Measurements from ENCODE around the gene MRPL20.
"Not testable (repeated sequence)": the region's sequence is repeated elsewhere in the genome, so short reads cannot be mapped to it uniquely, and the experiment has no call there.

The MRPL20 gene

GRCh38 chr1:1390675-1391074 lies 16.4 kb downstream of the MRPL20 start:
- in situ Hi-C loops (cut with MboI; ENCODE audit: low sequenced_read_pairs): no loop called here

DNA sequence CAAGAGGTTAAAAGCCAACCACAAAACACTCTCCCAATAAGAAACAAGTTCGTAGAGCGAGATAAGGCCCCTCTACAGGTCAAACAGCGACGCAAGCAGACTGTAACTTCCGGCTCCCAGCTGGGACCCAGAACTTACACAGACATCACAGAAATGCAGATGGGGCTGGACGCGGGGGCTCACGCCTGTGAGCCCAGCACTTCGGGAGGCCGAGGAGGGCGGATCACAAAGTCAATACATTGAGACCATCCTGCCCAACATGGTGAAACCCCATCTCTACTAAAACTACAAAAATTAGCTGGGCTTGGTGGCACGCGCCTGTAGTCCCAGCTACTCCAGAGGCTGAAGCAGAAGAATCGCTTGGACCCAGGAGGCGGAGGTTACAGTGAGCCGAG lies 19.0 kb downstream of the MRPL20 start:
- in situ Hi-C loops (cut with MboI; ENCODE audit: low sequenced_read_pairs): no loop called here

DNA sequence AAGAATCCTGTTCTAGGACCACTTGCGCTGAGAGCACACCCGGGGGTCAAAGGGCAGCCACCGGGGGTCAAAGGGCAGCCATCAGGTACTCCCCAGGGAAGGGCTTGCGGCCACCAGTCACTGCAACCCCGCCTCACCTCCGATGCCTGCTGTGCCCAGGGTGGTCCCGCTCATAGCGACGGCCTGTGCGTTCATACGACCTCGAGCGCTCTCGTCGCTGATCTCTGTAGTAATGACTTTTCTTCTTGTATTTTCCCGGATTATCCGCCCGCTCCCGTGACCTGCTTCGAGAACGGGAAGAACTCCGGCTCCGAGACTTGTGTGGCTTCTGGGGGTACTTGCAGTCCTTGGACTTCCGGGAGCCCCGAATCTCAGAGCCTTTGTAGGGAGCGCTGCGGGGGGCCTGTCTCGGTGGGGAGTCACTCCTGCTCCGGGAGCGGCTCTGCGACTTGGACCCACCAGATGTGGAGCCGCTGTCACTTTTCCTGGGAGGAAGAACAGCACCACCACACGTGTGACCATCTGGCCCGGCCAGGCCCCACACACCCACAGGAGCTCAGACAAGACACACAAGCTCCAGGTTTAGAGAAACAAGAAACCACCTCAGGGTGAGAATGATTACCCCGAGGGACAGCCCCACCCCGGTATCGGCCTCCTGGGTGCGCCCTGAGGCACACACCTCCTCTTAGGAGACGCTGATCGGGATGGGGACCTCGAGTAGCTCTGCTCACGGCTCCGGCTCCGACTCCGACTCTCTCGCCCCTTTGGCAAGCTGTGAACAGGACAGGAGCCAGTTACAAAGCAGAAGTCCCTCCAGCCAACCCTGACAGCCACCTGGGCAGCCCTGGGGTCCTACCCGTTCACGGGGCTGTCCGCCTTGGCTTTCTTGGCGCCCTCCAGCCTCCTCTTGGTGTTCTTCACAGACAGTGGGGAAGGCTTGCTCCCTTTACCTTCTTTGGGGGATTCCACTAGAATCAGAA lies 19.7 kb downstream of the MRPL20 start:
- in situ Hi-C loops (cut with MboI; ENCODE audit: low sequenced_read_pairs): no loop called here

DNA sequence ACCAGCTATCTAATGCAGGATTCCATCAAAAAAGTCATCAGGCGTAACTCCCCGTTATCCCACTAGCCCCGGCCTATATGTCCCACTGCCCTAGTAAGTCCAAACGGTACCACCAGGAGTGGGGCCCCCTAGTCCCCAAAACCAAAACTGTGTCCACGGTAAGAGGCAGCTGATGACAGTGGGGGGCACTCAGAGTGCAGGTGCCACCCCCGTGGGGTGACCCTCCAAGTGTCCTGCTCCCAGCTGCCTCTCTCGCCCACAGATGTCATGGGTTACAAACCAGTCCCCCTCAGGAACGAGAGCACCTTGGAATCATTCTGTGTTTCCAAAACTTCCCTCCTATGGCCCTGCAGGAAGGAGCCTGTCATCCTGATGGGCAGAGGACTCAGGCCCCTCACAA lies 21.2 kb downstream of the MRPL20 start:
- in situ Hi-C loops (cut with MboI; ENCODE audit: low sequenced_read_pairs): no loop called here

DNA sequence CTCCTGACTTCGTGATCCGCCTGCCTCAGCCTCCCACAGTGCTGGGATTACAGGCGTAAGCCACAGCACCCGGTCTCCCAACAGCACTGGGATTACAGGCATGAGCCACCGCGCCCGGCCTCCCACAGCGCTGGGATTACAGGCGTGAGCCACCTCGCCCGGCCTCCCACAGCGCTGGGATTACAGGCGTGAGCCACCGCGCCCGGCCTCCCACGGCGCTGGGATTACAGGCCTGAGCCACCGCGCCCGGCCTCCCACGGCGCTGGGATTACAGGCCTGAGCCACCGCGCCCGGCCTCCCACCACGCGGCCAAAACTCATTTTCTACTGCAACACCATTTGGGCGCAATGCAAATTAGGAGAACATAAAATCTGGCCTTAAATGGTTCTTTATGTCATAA lies 21.8 kb downstream of the MRPL20 start:
- in situ Hi-C loops (cut with MboI; ENCODE audit: low sequenced_read_pairs): not testable (repeated sequence)

DNA sequence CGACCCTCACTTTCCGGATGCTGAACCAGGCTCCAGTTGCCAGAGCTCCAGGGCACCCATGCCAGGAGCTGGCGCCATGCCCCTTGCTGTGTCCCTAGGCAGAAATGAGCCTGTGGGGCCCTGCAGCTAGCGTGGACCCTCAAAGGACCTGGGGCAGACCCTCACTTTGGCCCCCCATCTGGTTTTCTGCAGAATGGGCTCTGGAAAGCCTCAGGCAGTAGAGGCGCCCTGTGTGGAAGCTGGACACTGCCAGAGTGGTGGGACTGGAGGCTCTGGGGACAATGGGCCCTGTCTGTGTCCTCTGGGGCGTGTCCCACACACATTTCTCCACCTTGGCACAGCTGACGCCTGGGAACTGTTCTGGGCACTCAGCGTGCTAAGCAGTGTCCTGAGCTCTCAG lies 25.8 kb downstream of the MRPL20 start:
- in situ Hi-C loops (cut with MboI; ENCODE audit: low sequenced_read_pairs): no loop called here

DNA sequence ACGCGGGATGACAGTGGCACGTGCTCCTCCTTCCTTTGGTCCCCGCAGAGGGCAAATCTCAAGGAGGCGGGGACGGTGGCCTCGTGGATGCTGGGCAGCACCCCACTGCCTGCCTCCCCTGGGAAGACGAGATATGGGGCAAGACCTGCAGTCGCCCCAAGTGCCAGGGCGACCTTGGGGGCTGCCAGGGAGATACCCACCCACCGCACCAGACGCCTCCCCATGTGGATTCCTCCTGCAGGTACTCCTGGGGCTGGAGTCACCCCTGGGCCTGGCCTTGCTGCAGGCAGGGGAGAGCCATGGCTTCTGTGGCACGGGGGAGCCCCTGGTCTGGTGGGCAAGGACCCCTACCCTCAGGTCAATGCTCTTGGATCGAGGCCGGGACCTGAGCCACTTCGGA lies 26.2 kb downstream of the MRPL20 start:
- in situ Hi-C loops (cut with MboI; ENCODE audit: low sequenced_read_pairs): no loop called here

DNA sequence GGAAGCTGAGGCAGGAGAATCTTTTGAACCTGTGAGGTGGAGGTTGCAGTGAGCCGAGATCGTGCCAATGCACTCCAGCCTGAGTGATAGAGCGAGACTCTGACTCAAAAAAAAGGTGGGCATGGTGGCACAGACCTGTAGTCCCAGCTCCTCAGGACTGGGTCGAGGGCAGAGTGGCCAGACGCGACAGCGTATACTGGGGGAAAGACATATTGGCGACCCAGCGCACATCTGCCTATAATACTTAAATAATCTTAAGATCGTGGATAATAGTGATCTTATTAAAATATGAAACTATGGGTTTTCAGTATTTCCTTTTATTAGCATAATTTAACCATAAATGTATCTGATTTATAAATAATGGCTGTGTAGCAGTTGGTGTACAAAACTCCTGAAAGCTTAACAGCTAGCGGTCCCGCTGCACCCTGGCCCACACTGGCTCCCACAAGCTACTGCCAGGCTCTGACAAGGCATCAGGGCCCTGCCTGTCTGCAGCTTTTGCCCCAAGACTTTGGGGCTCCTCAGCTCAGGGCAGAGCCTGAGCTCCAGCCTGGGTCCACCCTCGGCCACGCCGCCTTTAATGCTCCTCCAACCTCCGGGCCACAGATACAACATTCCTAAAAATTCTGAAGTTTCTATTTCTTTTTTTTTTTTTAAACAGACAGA lies 29.4 kb downstream of the MRPL20 start:
- in situ Hi-C loops (cut with MboI; ENCODE audit: low sequenced_read_pairs): no loop called here

DNA sequence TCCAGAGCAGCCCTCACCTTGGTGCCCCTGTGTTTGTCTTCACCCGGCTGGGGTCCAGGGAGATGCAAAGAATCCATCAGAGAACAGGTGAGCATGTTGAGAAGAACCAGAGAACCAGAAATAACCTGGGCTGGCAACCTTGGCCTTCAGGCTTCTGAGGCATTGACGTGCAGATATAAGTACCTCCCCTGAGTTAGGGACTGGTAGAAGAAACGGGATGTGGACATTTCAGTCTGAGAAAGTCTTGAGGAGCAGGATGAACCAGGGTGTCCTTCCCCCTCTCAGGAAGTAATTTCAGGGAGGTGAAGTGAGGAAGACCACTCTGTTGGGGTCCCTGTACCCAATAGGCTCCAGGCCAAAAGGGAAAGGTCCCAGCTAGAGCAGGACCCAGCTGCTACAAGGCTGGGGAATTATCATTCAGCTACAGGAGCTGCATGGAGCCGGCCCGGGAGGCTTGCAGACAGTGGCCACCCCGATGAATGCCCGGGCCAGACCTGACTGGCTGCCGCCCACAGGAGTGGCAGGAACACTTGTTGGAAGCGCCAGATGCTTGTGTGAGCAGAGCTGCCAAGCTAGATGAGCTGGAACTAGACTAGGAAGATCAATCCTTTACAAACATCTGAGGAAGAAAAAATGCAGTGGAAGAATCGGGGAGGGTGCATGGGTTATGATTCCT lies 30.4 kb downstream of the MRPL20 start:
- in situ Hi-C loops (cut with MboI; ENCODE audit: low sequenced_read_pairs): no loop called here

- in situ Hi-C loops (cut with MboI; ENCODE audit: low sequenced_read_pairs): no loop called here
Measured at GRCh38 chr1:1374929-1375662, 32.0 kb downstream of the MRPL20 start, which contains the start of gene AURKAIP1. TSS of gene AURKAIP1 (minus strand) at chr1:1375207. CDS start at chr1:1374756, 451 bp downstream.

- in situ Hi-C loops (cut with MboI; ENCODE audit: low sequenced_read_pairs): no loop called here
Measured at GRCh38 chr1:1374589-1374928, 32.5 kb downstream of the MRPL20 start.

GRCh38 chr1:1373815-1374588 lies 33.1 kb downstream of the MRPL20 start:
- in situ Hi-C loops (cut with MboI; ENCODE audit: low sequenced_read_pairs): no loop called here

- in situ Hi-C loops (cut with MboI; ENCODE audit: low sequenced_read_pairs): no loop called here
Measured at GRCh38 chr1:1373051-1373814, 33.9 kb downstream of the MRPL20 start.

DNA sequence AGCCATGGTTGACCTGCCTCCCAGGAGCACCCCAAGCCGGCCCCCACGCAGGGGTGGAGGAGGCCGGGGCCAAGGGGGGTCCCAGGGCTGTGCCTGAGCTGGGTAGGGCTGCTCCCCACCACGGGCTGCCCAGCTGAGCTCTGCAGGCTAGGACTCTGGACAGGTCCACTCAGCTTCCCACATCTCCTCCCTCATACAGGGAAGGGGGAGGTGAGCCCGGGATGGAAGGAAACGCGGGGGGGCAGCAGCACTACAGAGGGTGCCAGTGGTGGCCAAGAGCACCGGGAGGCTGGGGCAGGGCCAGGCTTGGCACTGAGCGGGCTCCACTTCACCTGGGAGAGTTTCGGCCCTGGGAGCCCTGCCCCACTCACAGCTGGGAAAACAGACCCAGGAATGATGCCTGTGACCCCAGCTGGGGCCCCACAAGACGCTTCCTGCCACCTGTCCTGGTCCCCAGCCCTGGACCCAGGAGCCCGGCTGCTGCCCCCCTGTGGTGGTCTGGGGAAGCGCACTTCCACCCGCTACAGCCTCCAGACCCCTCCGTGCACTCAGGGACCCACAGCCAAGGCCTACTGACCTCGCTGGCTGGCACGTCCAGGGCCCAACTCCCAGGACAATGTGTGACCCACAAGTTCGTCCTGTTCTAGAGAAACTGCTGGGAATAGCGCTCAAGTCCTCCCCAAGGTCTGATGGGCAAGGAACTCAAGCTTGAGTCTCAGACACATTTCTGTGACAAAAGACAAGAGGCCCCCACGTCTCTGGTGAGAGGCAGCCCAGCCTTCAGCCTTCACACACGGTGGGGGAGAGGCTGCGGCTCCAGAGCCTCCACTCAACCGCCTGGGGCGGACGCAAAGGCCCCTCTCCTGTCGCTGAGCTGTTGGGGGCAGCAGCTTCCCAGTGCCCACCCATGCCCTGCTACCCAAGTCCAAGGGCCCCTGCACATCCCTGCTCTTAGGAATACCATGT lies 35.1 kb downstream of the MRPL20 start:
- in situ Hi-C loops (cut with MboI; ENCODE audit: low sequenced_read_pairs): no loop called here

DNA sequence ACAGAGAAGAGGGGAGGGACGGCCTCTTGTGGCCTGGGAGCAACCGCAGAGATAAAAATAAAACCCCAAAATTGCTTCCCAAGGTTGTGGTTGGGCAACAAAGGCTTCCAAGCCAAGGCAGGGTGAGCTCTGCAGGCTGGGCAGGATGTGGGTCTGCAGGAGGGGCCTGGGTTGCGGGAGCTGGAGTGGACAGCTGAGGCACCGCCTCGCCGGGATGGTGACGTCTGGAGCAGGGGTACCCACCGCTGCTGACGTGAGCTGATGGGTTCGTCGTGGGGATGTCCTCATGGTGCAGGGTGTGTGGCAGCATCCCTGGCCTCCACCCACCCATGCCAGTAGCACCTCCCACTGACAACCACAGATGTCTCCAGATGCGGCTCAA lies 35.7 kb downstream of the MRPL20 start:
- in situ Hi-C loops (cut with MboI; ENCODE audit: low sequenced_read_pairs): no loop called here

GRCh38 chr1:1370771-1371300 lies 36.3 kb downstream of the MRPL20 start:
- in situ Hi-C loops (cut with MboI; ENCODE audit: low sequenced_read_pairs): no loop called here

GRCh38 chr1:1370094-1370493 lies 37.0 kb downstream of the MRPL20 start:
- in situ Hi-C loops (cut with MboI; ENCODE audit: low sequenced_read_pairs): not testable (repeated sequence)

DNA sequence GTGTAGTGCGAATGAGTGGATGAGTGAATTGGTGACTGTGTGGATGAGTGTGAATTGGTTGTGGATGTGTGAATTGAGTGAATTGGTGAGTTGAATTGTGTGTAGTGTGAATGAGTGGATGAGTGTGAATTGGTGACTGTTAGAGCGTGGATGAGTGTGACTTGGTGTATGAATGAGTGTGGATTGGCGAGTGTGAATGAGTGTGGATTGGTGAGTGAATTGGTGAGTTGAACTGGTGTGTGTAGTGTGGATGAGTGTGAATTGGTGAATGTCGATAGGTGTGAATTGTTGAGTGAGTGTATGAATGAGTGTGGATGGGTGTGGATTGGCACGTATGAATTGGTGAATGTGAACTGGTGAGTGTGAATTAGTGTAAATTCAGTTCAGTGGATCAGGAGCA lies 39.8 kb downstream of the MRPL20 start:
- in situ Hi-C loops (cut with MboI; ENCODE audit: low sequenced_read_pairs): no loop called here
